ENCODE data around the gene KDM4F. TPM values are rescaled to one million over a fixed set of nuclear protein-coding genes. Genes with fewer than 3 reads are reported as not detected.
A peak's percentile ranks its signal among the peaks of the same experiment; 100 is the strongest.

Gene KDM4F
- total RNA-seq, 1 donor from 2014 or later: not detected

GRCh38 chr11:95086836-95087570, 37.8 kb downstream of the KDM4F start:
- H3K36me3 ChIP-seq: no peaks in the 10 kb centered on the region
- H3K9me3 ChIP-seq: no peaks in the 10 kb centered on the region
- no peaks in the 10 kb centered on the region for H3K27me3 ChIP-seq
- H3K27ac ChIP-seq: no peak overlapping the region
- TF ChIP-seq, protein P1, sequence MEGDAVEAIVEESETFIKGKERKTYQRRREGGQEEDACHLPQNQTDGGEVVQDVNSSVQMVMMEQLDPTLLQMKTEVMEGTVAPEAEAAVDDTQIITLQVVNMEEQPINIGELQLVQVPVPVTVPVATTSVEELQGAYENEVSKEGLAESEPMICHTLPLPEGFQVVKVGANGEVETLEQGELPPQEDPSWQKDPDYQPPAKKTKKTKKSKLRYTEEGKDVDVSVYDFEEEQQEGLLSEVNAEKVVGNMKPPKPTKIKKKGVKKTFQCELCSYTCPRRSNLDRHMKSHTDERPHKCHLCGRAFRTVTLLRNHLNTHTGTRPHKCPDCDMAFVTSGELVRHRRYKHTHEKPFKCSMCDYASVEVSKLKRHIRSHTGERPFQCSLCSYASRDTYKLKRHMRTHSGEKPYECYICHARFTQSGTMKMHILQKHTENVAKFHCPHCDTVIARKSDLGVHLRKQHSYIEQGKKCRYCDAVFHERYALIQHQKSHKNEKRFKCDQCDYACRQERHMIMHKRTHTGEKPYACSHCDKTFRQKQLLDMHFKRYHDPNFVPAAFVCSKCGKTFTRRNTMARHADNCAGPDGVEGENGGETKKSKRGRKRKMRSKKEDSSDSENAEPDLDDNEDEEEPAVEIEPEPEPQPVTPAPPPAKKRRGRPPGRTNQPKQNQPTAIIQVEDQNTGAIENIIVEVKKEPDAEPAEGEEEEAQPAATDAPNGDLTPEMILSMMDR (IDR thresholded peaks at IDR 0.05): no peak
- DNase-seq (ENCODE audit: low spot score in 2 of 2): no peak
- no peak overlapping the region for H3K4me3 ChIP-seq
- intact Hi-C loops (cut with DNase I): loop anchor here (5.0 to 10.0 kb wide), 3 partner anchors 145 to 558 kb away; partner anchors contain the start of gene SESN3
- H3K4me1 ChIP-seq: peaks cover 4 to 20% of the 10 kb centered on the region in 2 donors

GRCh38 chr11:95088946-95089619, 39.9 kb downstream of the KDM4F start:
- H3K4me1 ChIP-seq: peaks cover 8 to 32% of the 10 kb centered on the region in 2 donors
- H3K9me3 ChIP-seq: no peaks in the 10 kb centered on the region
- H3K36me3 ChIP-seq: no peaks in the 10 kb centered on the region
- peak overlapping the region; percentile 82 to 97 for H3K4me3 ChIP-seq
- TF ChIP-seq, protein P1 (IDR thresholded peaks at IDR 0.05): no peak
- intact Hi-C loops (cut with DNase I): loop anchor here (1.0 to 10.0 kb wide), 6 partner anchors 13 to 700 kb away; partner anchors contain the start of genes FAM76B and SESN3
- peak overlapping the region; percentile 90 to 94 for H3K27ac ChIP-seq
- no peaks in the 10 kb centered on the region for H3K27me3 ChIP-seq
- no peak for DNase-seq (ENCODE audit: low spot score in 2 of 2)

GRCh38 chr11:95089620-95090542, 40.7 kb downstream of the KDM4F start, which contains the start of gene ENDOD1:
Gene ENDOD1, plus strand, starts transcription at chr11:95089846. Its CDS starts 82 bp downstream, at chr11:95089928.
- DNase-seq (ENCODE audit: low spot score in 2 of 2): peak; percentile 18 to 90
- Histone ChIP-seq H3K4me3 (peak within 1 kb of the TSS; percentile 82 to 97), H3K27me3 (no peaks in the 10 kb centered on the region), H3K36me3 (no peaks in the 10 kb centered on the region), H3K4me1 (peaks cover 8 to 34% of the 10 kb centered on the region in 2 donors), H3K9me3 (no peaks in the 10 kb centered on the region), H3K27ac (peak within 1 kb of the TSS; percentile 90 to 94)
- intact Hi-C loops (cut with DNase I): loop anchor here (1.0 to 10.0 kb wide), 9 partner anchors 14 to 699 kb away; partner anchors contain the start of genes CWC15, FAM76B, KDM4D and SESN3
- TF ChIP-seq, protein P1 (IDR thresholded peaks at IDR 0.05): peak in 1 of 3 experiments; percentile 17

DNA sequence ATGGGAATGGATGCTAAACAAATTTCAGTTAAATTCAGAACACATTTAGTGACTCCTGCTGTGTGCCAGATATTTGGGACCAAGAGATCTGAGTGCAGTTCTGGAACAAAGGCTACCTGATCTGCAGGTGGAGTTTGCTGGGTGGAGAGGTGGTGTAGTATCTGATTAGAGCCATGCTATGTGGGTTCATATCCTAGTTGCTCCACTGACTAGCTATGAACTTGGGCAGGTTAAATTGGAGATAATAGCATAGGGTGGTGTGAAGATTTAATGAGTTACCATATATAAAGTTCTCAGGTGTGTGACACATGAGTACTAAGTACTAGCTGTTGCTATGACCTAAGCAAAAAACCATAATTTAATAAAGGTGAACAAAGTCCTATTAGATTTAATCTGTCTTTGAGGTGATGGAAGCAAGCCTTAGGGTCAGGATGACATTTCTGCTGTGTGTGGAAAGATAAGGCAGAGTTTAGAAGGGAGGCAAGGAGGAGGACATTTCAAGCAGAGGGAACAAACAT, 42.5 kb downstream of the KDM4F start:
- Histone ChIP-seq H3K27me3 (no peaks in the 10 kb centered on the region), H3K9me3 (no peaks in the 10 kb centered on the region), H3K4me1 (peaks cover 12 to 42% of the 10 kb centered on the region in 2 donors), H3K4me3 (peak overlapping the region; percentile 82 to 97), H3K36me3 (no peaks in the 10 kb centered on the region), H3K27ac (no peak overlapping the region)
- TF ChIP-seq, protein P1 (IDR thresholded peaks at IDR 0.05): no peak
- DNase-seq (ENCODE audit: low spot score in 2 of 2): no peak
- intact Hi-C loops (cut with DNase I): loop anchor here (2.0 to 10.0 kb wide), 3 partner anchors 59 to 297 kb away; partner anchors contain the start of genes CWC15 and KDM4D

All from ascending aorta (tissue), 2 donors.